ENCODE measurements around the gene COL23A1.

COL23A1 gene

DNA sequence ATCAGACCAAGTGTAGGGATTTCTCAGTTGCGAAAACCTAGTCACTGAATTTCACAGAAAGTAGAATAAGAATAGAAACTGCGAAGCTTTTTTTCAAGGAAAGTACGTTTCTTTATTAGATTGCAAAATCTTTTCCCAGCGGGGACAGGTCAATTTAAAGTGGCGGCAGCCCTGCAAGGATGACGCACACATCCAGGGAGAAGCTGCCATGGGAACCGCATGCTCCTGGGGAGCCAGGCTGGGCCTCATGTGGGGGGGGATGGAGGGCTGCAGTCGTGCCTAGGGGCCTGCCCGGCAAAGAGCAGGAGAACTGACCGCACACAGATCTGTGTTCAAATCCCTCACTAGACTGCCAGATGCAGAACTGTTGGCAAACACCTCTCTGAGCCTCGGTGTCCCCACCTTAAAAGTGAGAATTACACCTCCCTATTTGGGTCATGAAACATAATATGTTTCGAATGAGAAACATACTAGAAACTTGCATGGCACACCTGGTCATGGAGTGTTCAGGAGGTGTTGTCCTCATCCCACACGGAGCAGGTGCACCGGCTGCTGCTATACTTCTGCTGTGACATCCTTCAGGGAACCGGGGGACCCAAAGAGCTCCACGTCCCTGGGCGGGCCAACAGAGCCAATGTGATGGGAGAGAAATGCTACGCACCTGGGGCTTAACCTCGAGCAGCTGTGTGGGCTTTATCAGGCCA lies 229.8 kb downstream of the COL23A1 start:
- DNase-seq = no peak
- H3K4me2 ChIP-seq (ENCODE audit: low read depth, low read length) = no peak overlapping the region
- H2AFZ ChIP-seq (ENCODE audit: low read length) = no peak overlapping the region
- H3K27me3 ChIP-seq (replicated peaks; ENCODE audit: insufficient read depth, low read length) = peaks cover 62% of the 10 kb centered on the region
- no peaks in the 10 kb centered on the region for H3F3A ChIP-seq (ENCODE audit: insufficient read depth, low read length)
- no peaks in the 10 kb centered on the region for H3K9me3 ChIP-seq (replicated peaks; ENCODE audit: insufficient read depth, low read length)
- no peak overlapping the region for H3K27ac ChIP-seq (ENCODE audit: low read length)
- H3K4me3 ChIP-seq (ENCODE audit: low read length) = no peak overlapping the region
- H4K20me1 ChIP-seq (ENCODE audit: insufficient read depth, low read length) = no peaks in the 10 kb centered on the region
- H3K79me2 ChIP-seq (ENCODE audit: low read length) = no peaks in the 10 kb centered on the region
- H3K9ac ChIP-seq (ENCODE audit: low read length) = no peak overlapping the region
- H3K9me2 ChIP-seq (replicated peaks; ENCODE audit: insufficient read depth, low read length) = no peaks in the 10 kb centered on the region
- no peak for TF ChIP-seq EZH2 (optimal IDR thresholded peaks at IDR 0.05; ENCODE audit: low read depth, low read length)
- no peak for TF ChIP-seq EZH2phosphoT487 (IDR thresholded peaks at IDR 0.05; ENCODE audit: low read length)
- TF ChIP-seq, protein P1, sequence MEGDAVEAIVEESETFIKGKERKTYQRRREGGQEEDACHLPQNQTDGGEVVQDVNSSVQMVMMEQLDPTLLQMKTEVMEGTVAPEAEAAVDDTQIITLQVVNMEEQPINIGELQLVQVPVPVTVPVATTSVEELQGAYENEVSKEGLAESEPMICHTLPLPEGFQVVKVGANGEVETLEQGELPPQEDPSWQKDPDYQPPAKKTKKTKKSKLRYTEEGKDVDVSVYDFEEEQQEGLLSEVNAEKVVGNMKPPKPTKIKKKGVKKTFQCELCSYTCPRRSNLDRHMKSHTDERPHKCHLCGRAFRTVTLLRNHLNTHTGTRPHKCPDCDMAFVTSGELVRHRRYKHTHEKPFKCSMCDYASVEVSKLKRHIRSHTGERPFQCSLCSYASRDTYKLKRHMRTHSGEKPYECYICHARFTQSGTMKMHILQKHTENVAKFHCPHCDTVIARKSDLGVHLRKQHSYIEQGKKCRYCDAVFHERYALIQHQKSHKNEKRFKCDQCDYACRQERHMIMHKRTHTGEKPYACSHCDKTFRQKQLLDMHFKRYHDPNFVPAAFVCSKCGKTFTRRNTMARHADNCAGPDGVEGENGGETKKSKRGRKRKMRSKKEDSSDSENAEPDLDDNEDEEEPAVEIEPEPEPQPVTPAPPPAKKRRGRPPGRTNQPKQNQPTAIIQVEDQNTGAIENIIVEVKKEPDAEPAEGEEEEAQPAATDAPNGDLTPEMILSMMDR (IDR thresholded peaks at IDR 0.05; ENCODE audit: low read length) = no peak
- no peaks in the 10 kb centered on the region for H3K4me1 ChIP-seq (ENCODE audit: low read length)
- H3K36me3 ChIP-seq (replicated peaks; ENCODE audit: insufficient read depth, low read length) = no peaks in the 10 kb centered on the region

DNA sequence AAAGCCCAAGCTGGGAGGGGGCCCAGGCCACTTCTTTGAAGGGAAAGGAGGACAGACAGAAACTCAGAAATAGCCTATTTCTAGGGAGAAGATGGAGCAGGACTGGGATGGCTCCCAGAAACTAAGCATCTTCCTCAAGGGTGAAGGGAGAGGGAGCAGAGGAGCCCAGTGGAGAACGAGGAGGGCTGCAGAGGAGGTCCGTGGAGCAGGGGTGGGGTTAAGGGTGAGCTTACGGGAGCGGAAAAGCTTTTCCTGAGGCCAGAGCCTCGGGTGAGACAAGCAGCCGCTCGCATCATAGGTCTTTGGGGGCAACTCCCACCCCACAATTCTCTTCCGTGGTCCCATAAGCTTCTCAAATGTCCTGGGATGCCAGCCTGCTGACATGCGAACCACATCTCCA lies 230.5 kb downstream of the COL23A1 start:
- H2AFZ ChIP-seq (ENCODE audit: low read length) = no peak overlapping the region
- H3K9me3 ChIP-seq (replicated peaks; ENCODE audit: insufficient read depth, low read length) = no peaks in the 10 kb centered on the region
- H3K4me1 ChIP-seq (ENCODE audit: low read length) = no peaks in the 10 kb centered on the region
- H3K9ac ChIP-seq (ENCODE audit: low read length) = no peak overlapping the region
- no peaks in the 10 kb centered on the region for H4K20me1 ChIP-seq (ENCODE audit: insufficient read depth, low read length)
- H3F3A ChIP-seq (ENCODE audit: insufficient read depth, low read length) = no peaks in the 10 kb centered on the region
- H3K79me2 ChIP-seq (ENCODE audit: low read length) = no peaks in the 10 kb centered on the region
- H3K4me3 ChIP-seq (ENCODE audit: low read length) = no peak overlapping the region
- TF ChIP-seq EZH2phosphoT487 (IDR thresholded peaks at IDR 0.05; ENCODE audit: low read length) = no peak
- TF ChIP-seq, protein P1 (IDR thresholded peaks at IDR 0.05; ENCODE audit: low read length) = no peak
- TF ChIP-seq EZH2 (optimal IDR thresholded peaks at IDR 0.05; ENCODE audit: low read depth, low read length) = no peak
- no peak for DNase-seq
- no peak overlapping the region for H3K4me2 ChIP-seq (ENCODE audit: low read depth, low read length)
- H3K36me3 ChIP-seq (replicated peaks; ENCODE audit: insufficient read depth, low read length) = no peaks in the 10 kb centered on the region
- no peak overlapping the region for H3K27ac ChIP-seq (ENCODE audit: low read length)
- H3K9me2 ChIP-seq (replicated peaks; ENCODE audit: insufficient read depth, low read length) = no peaks in the 10 kb centered on the region
- H3K27me3 ChIP-seq (replicated peaks; ENCODE audit: insufficient read depth, low read length) = peaks cover 65% of the 10 kb centered on the region

DNA sequence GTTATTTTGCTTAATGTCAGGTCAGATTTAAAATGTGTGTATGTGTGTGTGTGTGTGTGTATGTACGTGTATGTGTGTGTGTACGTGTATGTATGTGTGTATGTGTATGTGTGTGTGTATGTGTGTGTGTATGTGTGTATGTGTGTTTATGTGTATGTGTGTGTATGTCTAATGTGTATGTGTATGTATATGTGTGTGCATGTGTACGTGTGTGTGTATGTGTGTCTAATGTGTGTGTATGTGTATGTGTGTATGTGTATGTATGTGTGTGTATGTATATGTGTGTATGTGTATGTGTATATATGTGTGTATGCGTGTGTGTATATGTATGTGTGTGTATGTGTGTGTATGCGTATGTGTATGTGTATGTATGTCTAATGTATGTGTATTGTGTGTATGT lies 232.5 kb downstream of the COL23A1 start:
- Histone ChIP-seq H2AFZ (ENCODE audit: low read length) (no peak overlapping the region), H4K20me1 (ENCODE audit: insufficient read depth, low read length) (no peaks in the 10 kb centered on the region), H3K4me3 (ENCODE audit: low read length) (no peak overlapping the region), H3K79me2 (ENCODE audit: low read length) (no peaks in the 10 kb centered on the region), H3K9me3 (replicated peaks; ENCODE audit: insufficient read depth, low read length) (no peaks in the 10 kb centered on the region), H3K36me3 (replicated peaks; ENCODE audit: insufficient read depth, low read length) (no peaks in the 10 kb centered on the region), H3K9me2 (replicated peaks; ENCODE audit: insufficient read depth, low read length) (no peaks in the 10 kb centered on the region), H3K27ac (ENCODE audit: low read length) (no peak overlapping the region), H3K4me1 (ENCODE audit: low read length) (no peaks in the 10 kb centered on the region), H3K27me3 (replicated peaks; ENCODE audit: insufficient read depth, low read length) (peaks cover 63% of the 10 kb centered on the region), H3K4me2 (ENCODE audit: low read depth, low read length) (no peak overlapping the region), H3F3A (ENCODE audit: insufficient read depth, low read length) (no peaks in the 10 kb centered on the region), H3K9ac (ENCODE audit: low read length) (no peak overlapping the region)
- DNase-seq = no peak
- TF ChIP-seq EZH2 (optimal IDR thresholded peaks at IDR 0.05; ENCODE audit: low read depth, low read length) (no peak), EZH2phosphoT487 (IDR thresholded peaks at IDR 0.05; ENCODE audit: low read length) (no peak)
- TF ChIP-seq, protein P1 (IDR thresholded peaks at IDR 0.05; ENCODE audit: low read length) = no peak

All from MM.1S (cell line).